ENCODE data around the gene CD81.
"Not testable (repeated sequence)": the region's sequence is repeated elsewhere in the genome, so short reads cannot be mapped to it uniquely, and the experiment has no call there.

CD81 gene

GRCh38 chr11:2376751-2377451 lies at the start of gene CD81:
TSS of gene CD81 (plus strand) at chr11:2377310. CDS start at chr11:2377550, 240 bp downstream.
- peak; percentile 68 for DNase-seq

- no peak for DNase-seq
Observed at GRCh38 chr11:2328021-2328420, 49.1 kb upstream of the CD81 start.

DNA sequence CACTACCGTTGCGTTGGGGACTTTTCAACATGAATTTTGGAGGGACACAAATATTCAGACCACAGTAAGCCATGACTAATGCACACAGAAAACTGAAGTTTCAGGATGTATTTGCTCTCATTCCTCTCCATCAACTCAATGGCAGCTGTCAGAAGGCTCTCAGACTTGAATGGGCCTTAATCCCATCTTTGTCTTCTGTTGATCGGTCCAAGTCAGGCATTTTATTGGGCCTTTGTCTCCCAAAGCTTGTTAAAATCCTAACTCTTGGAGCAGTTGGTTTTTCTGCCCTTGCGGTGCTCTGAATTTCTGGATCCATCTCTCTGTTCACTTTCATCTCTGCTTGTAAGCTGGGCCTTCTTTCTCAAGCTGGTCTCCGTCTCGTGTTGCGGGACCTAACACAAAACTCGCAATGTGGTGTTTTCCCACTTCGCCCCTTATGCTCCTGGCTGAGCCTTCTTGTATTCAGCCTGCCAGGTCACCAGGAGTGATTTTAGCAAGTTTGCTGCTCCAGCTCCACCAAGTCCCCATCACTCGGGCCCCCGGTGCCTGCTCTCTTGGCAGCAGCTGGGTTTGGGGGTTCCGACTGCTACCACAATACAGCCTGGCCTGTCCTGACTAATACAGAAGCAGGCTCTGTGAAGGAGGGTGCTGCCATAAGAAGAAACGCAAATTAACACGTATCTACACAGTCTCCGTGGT lies 48.3 kb upstream of the CD81 start:
- no peak for DNase-seq

DNA sequence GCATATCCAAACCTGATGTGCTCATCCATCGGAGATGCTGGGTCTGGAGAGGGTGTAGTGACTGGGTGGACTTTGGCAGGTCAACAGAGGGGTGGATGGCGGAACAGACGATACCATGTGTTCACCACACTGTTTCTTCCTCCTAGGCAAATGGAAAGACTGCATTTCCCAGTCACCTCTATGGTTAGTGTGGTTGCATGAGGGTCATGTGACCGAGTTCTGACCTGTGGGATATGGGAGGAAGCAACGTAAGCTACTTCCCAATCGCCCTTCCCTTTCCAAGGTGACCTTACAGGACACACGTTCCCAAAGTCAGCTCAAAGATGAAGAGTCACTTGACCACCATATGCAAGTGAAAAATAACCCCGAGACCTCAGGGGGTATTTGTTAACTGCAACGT lies 47.6 kb upstream of the CD81 start:
- no peak for DNase-seq

DNA sequence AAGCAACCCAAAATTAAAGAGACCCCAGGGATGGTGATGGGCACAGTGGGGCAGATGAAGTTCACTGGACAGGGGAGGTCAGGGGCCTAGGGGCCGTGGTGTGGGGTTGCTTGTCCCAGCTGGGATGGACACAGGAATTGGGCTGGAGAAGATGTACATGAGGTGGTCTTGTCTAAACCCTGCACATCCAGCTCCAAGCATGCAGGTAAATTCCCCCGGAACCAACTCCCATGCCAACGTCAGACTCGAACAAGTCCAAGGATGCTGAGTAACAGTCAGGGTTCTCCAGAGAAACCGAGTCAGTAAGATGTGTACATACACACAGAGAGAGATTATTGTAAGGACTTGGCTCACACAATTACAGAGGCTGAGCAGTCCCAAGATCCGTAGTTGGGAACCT lies 46.4 kb upstream of the CD81 start:
- no peak for DNase-seq

- DNase-seq: no peak
Observed at GRCh38 chr11:2331404-2331803, 45.7 kb upstream of the CD81 start.

DNA sequence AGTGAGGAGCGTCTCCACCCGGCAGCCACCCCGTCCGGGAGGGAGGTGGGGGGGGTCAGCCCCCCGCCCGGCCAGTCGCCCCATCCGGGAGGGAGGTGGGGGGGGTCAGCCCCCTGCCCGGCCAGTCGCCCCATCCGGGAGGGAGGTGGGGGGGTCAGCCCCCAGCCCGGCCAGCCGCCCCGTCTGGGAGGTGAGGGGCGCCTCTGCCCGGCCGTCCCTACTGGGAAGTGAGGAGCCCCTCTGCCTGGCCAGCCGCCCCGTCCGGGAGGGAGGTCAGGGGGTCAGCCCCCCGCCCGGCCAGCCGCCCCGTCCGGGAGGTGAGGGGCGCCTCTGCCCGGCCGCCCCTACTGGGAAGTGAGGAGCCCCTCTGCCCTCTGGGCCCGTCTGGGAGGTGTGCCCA lies 44.5 kb upstream of the CD81 start:
- not testable (repeated sequence) for DNase-seq

DNA sequence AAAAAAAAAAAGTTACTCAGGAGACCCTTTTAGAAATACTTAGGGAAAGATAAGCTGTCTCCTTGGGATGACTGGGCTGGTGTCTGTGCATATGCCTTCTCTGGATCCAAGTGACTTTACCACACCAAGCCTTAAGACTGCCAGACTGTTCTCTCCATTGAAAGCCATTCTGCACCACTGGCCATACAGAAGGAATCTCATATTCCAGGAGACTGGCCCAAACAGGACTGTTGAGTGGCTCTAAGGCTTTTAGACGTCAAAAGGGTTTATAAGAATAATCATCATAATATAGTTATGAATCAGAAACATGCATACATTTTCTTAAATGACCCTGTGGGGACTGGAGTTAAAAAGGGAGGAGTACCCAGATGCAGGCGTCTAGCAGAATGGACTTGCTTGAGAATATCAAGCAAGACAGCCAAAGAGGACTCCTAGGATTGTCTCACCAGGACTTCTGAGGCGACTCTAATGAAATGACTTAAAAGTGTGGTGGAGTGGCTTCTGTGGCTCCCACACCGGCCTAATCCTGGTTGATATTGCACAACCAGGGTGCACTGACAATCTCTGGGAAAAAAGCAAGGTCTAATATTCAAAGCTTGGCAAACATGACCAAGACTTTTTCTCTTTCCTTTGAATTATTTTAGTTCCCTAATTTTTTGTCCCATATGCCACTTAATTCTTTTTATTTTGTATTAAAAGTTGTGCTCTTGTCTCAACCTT lies 43.5 kb upstream of the CD81 start:
- DNase-seq: not testable (repeated sequence)

DNA sequence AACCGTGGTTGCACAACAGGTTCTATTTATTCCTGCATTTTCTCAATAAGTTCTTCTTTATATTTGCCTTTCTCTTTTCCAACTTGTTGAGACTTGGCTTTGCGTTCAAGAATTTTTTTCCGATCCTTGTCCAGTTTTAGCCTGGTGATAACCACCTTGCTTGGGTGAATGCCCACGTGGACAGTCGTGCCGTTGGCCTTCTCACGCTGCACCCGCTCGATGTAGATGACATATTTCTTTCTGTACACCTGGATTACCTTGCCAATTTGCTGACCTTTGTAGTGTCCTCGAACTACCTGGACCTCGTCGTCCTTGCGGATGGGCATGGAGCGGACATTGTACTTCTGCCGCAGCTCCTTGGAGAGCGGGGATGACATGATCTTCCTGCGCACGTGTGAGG lies 41.8 kb upstream of the CD81 start:
- not testable (repeated sequence) for DNase-seq

DNA sequence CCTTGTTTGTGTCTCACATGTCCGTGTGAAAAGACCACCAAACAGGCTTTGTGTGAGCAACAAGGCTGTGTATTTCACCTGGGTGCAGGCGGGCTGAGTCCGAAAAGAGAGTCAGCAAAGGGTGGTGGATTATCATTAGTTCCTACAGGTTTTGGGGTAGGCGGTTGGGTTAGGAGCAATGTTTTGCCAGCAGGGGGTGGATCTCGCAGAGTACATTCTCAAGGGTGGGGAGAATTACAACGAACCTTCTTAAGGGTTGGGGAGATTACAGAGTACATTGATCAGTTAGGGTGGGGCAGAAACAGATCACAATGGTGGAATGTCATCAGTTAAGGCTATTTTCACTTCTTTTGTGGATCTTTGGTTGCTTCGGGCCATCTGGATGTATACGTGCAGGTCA lies 38.4 kb upstream of the CD81 start:
- peak; percentile 11 for DNase-seq

GRCh38 chr11:2342557-2342956 lies 34.6 kb upstream of the CD81 start:
- no peak for DNase-seq

DNA sequence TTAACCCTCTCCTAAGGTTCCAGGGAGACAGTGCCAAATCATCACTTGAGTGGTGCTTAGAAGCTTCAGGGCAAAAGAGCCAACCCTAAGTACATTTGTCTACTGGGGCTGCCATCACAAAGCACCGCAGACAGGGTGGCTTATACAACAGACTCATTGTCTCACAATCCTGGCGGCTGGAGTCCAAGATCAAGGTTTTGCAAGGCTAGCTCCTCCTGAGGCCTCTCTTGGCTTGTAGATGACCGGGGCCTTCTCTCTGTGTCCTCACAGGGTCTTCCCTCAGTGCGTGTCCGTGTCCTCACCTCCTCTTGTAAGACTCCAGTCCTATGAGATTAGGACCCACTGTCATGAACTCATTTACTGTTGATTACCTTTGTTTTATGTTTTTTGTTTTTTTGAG lies 34.1 kb upstream of the CD81 start:
- no peak for DNase-seq

DNA sequence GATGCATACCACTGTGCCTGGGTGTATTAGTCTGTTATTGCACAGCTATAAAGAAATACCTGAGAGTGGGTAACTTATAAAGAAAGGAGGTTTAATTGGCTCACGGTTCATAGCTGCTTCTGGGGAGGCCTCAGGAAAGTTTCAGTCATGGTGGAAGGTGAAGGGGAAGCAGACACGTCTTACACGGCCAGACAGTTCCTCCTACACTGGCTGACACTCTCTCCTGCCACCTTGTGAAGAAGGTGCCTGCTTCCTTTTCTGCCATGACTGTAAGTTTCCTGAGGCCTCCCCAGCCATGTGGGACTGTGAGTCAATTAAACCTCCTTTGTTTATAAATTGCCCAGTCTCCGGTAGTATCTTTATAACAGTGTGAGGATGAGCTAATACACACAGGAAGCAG lies 33.6 kb upstream of the CD81 start:
- no peak for DNase-seq

- DNase-seq: no peak
Observed at GRCh38 chr11:2345050-2345449, 32.1 kb upstream of the CD81 start.

DNA sequence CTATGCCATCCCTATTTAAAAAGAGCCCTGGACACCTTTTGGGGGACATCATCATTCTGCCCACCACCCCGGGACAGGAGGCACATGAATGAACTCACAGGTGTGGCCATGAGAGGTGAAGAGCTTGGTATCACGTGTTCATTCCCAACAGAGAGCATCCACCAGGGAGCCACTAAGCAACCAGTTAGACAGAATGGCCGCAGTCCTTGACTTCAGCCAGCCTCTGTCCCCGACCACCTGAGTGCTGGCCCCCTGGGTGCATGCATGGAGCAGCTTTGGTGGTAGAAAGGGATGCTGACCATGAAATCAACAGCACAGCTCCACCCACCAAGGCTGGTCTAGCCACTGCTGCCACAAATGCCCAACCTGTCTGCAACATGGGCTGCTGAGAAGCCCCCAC lies 31.1 kb upstream of the CD81 start:
- no peak for DNase-seq

- no peak for DNase-seq
Observed at GRCh38 chr11:2346586-2347307, 30.4 kb upstream of the CD81 start.

GRCh38 chr11:2347308-2347830 lies 29.7 kb upstream of the CD81 start:
- DNase-seq: no peak

DNA sequence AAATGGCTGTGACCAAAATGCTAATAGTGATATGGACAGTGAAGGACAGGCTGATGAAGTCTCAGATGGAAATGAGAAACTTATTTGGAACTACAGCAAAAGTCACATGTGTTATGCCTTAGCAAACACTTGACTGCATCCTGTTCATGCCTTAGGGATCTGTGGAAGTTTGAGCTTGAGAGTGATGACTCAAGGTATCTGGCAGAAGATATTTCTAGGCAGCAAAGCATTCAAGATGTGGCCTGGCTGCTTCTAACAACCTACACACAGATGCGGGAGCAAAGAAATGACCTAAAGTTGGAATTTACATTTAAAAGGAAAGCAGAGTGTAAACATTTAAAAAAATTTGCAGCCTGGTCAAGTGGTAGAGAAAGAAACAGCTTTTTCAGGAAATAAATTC lies 28.1 kb upstream of the CD81 start:
- no peak for DNase-seq

GRCh38 chr11:2351701-2352100 lies 25.4 kb upstream of the CD81 start:
- DNase-seq: no peak

- no peak for DNase-seq
Observed at GRCh38 chr11:2352420-2352819, 24.7 kb upstream of the CD81 start.

DNA sequence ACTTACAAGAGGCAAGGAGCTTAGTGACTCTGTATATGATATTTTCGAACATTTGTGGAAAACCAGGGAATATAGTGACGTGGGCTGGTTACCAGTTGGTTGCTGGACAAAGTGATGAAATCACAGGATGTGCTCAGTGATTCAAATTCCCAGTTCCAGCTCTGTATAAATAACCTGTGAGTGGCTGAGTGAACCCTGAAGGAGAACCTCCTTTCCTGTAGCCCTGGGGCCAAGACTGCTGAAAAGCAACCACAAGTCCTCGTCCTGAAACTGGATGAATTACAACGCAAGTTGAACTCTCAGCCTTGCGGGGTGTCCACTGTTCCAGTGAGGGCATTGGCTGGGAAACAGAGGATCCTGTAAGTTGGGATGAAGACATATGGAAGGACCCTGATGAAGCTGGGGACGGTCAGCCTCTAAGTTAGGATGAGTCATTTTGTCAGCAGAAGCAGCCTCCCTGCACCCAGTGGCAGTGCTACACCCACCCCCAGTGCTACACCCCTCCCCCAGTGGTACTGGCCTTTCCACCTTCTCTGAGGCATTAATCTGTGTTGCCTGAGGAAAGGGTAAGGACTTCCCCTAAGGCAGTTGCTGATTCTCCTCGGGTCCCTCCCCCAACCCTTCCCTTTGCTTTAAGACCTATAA lies 22.0 kb upstream of the CD81 start:
- no peak for DNase-seq

- DNase-seq: no peak
Observed at GRCh38 chr11:2357246-2357645, 19.9 kb upstream of the CD81 start.

DNA sequence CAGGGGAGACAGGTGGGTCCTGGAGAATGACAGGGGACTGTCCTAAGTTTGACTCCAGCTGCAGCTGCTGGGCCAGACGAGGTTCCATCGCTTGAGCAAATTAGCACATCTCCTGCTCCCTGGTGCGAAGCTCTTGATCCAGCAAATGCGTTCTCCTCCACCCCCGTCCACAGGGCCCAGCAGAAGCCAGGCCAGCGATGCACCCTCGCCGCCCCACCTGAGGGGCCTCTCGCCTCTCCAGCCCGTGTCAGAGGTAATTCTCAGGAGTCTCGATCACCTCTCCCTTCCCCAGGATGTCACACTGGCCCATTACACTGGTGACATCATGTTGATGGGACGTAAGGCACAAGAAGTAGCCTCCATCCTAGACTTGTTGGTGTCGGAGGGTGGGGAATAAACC lies 19.5 kb upstream of the CD81 start:
- DNase-seq: not testable (repeated sequence)

Measured in CD4-positive, alpha-beta T cell treated with Interleukin-21 for 1 hour (primary cell).